HCT116 (cell line): Measurements from ENCODE around the gene DAGLB. TPM values are rescaled to one million over a fixed set of nuclear protein-coding genes. Genes with fewer than 3 reads are reported as not detected.

Experiments
- ATAC-seq: fragments of 200-7000 bp; cut with Tn5 transposase; 2 replicates; pipeline ENCODE4 v1.9.1; 2020; ENCODE audit warnings: mild to moderate bottlenecking, moderate library complexity
- BruUV-seq: library from RNA; stranded (reverse); fragments of 400-500 nt; replicated peaks from 2 replicates; lab custom pipeline; 2021; lab: Mats Ljungman, UMichigan
- CTCF ChIA-PET: fragments of 300-600 bp; sonication (Branson Sonifier 250); formaldehyde crosslinking; loops from one replicate; lab custom pipeline; 2021; ENCODE audit warnings: antibody characterized with exemption; lab: Charles Lee
- POLR2A ChIA-PET: fragments of 300-600, 350-600 bp; sonication (Branson Sonifier 250); formaldehyde crosslinking; loops from one replicate; lab custom pipeline; 2021; ENCODE audit warnings: antibody characterized with exemption; lab: Charles Lee
- RAD21 ChIA-PET, 2 experiments: fragments of 300-600 bp; sonication (Branson Sonifier 250); formaldehyde crosslinking; loops; one replicate each; lab custom pipeline; 2023; ENCODE audit warnings: low total read pairs in 2 of 2; ENCODE audit not compliant: uncharacterized antibody in 2 of 2, unreplicated experiment in 2 of 2, low non-redundant PET in 1 of 2; lab: Charles Lee
- DNase-seq: peaks from one replicate; pipeline ENCODE4 v3.0.0-alpha.2; 2010; ENCODE audit warnings: low read depth, low spot score
- H2AFZ ChIP-seq: fragments of 200-600 bp; shearing (Covaris generic), sonication (generic); 2 replicates; pipeline ENCODE4 v1.6.1; 2017; ENCODE audit warnings: low read depth, mixed run types, mixed read lengths, antibody characterized with exemption, low read length; ENCODE audit not compliant: poor library complexity, severe bottlenecking
- H3K27ac ChIP-seq: 2 replicates; pipeline ENCODE4 v1.5.1; 2012; ENCODE audit warnings: low read depth, low read length
- H3K27me3 ChIP-seq: fragments of 200-600 bp; sonication (generic); 2 replicates; pipeline ENCODE4 v1.6.1; 2016; ENCODE audit warnings: mixed run types, low read length, mixed read lengths; ENCODE audit not compliant: insufficient read depth
- H3K36me3 ChIP-seq, 2 experiments: fragments of 200-500 bp in 1 of 2; fragments of 200-600 bp in 1 of 2; sonication (Bioruptor generic) in 1 of 2; sonication (generic) in 1 of 2; 2 replicates each; pipeline versions ENCODE4 v1.5.1 to v1.6.1; 2014 to 2016; ENCODE audit warnings: low read length in 2 of 2, inconsistent platforms in 1 of 2, mixed read lengths in 1 of 2, mixed run types in 1 of 2; ENCODE audit not compliant: insufficient read depth in 2 of 2, control insufficient read depth in 1 of 2
- H3K4me1 ChIP-seq, 2 experiments: fragments of 200-600 bp in 1 of 2; sonication (generic) in 1 of 2; 2 replicates each; pipeline versions ENCODE4 v1.5.1 to v1.6.1; 2012 to 2017; ENCODE audit warnings: low read length in 2 of 2, inconsistent platforms in 1 of 2, mild to moderate bottlenecking in 1 of 2, mixed read lengths in 1 of 2, mixed run types in 1 of 2, moderate library complexity in 1 of 2; ENCODE audit not compliant: insufficient read depth in 2 of 2, control insufficient read depth in 1 of 2
- H3K4me2 ChIP-seq: fragments of 200-600 bp; sonication (generic); 2 replicates; pipeline ENCODE4 v1.6.1; 2017; ENCODE audit warnings: mixed run types, low read length, mixed read lengths
- H3K4me3 ChIP-seq, 2 experiments: fragments of 200-600 bp in 1 of 2; sonication (generic) in 1 of 2; replicated peaks in 1 of 2; 2 replicates each; pipeline ENCODE4 v1.5.1; 2011 to 2016; ENCODE audit warnings: low read length in 2 of 2, control low read depth in 1 of 2, low read depth in 1 of 2, mild to moderate bottlenecking in 1 of 2, mixed read lengths in 1 of 2, mixed run types in 1 of 2
- H3K79me2 ChIP-seq: fragments of 200-600 bp; sonication (generic); 2 replicates; pipeline ENCODE4 v1.6.1; 2017; ENCODE audit warnings: mild to moderate bottlenecking, mixed run types, low read length, moderate library complexity, mixed read lengths; ENCODE audit not compliant: insufficient read depth
- H3K9ac ChIP-seq: fragments of 200-600 bp; sonication (generic); 2 replicates; pipeline ENCODE4 v1.6.1; 2016; ENCODE audit warnings: low read length, mixed read lengths
- H3K9me2 ChIP-seq: fragments of 200-600 bp; sonication (generic), shearing (Covaris generic); 2 replicates; pipeline ENCODE4 v1.6.1; 2017; ENCODE audit warnings: mixed run types, mild to moderate bottlenecking, moderate library complexity; ENCODE audit not compliant: insufficient read depth
- H3K9me3 ChIP-seq, 2 experiments: fragments of 200-500 bp in 1 of 2; fragments of 200-600 bp in 1 of 2; sonication (Bioruptor generic) in 1 of 2; sonication (generic) in 1 of 2; 2 replicates each; pipeline ENCODE4 v1.6.1; 2014 to 2017; ENCODE audit warnings: low read length in 2 of 2, mixed read lengths in 2 of 2, inconsistent platforms in 1 of 2, low read depth in 1 of 2, mild to moderate bottlenecking in 1 of 2, mixed run types in 1 of 2, moderate library complexity in 1 of 2; ENCODE audit not compliant: control insufficient read depth in 1 of 2, insufficient read depth in 1 of 2
- H4K20me1 ChIP-seq: fragments of 200-600 bp; sonication (generic), shearing (Covaris generic); 2 replicates; pipeline ENCODE4 v1.6.1; 2017; ENCODE audit warnings: mixed run types, mild to moderate bottlenecking, moderate library complexity; ENCODE audit not compliant: insufficient read depth
- CEBPB ChIP-seq: IDR thresholded peaks from 2 replicates; pipeline ENCODE4 v1.6.1; 2012; ENCODE audit warnings: low read depth
- EZH2phosphoT487 ChIP-seq: fragments of 200-600 bp; IDR thresholded peaks from 2 replicates; pipeline ENCODE4 v1.6.1; 2018; ENCODE audit warnings: antibody characterized with exemption, borderline replicate concordance
- FOSL1 ChIP-seq: IDR thresholded peaks from 2 replicates; pipeline ENCODE4 v1.6.1; 2012; ENCODE audit warnings: low read depth
- YY1 ChIP-seq: IDR thresholded peaks from 2 replicates; pipeline ENCODE4 v1.6.1; 2011; ENCODE audit warnings: low read length, low read depth, moderate library complexity, mild to moderate bottlenecking; ENCODE audit not compliant: insufficient replicate concordance; ENCODE audit errors: extremely low read depth
- ZNF274 ChIP-seq: fragments of 200-500 bp; sonication (Bioruptor generic); IDR thresholded peaks from 2 replicates; pipeline ENCODE4 v1.6.1; 2014; ENCODE audit warnings: mild to moderate bottlenecking, low read depth, low read length, inconsistent platforms
- intact Hi-C: fragments of 100-400 bp; cut with micrococcal nuclease; formaldehyde crosslinking; loops from 2 replicates; pipeline ENCODE4 v1.10.0; 2022
- total RNA-seq: library from RNA; stranded (reverse); gene quantifications from one replicate; pipeline ENCODE4 v1.2.1, GENCODE V29; 2021; ENCODE audit not compliant: unreplicated experiment
- TF ChIP-seq, protein P1 (sequence below): IDR thresholded peaks from 2 replicates; pipeline ENCODE4 v1.6.1; 2012; ENCODE audit warnings: low read depth

DAGLB gene
- total RNA-seq, 1 experiment from 2014 or later: 30.2 TPM

DNA sequence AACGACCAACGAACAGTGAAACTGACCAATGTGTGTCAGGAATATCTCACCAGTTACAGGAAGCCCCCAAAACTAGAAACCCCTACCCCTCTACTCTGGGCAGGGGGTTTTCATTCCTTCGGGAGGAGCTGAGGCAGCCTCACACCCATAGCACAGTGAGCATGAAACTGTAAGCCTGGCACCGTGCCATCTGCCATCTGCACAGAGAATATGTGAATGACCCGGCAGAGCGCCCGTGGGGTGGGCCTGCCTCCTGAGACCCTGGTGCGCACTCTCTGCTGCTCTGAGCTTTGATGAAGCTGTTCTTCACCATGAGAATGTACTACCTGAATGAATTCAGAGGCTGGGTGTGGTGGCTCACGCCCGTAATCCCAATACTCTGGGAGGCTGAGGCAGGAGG is 27.1 kb downstream of the DAGLB start:
- Histone ChIP-seq H3K9me3 (peaks cover 7 to 22% of the 10 kb centered on the region in 2 experiments; a peak in 2 of 4 replicates), H3K9me2 (no peaks in the 10 kb centered on the region), H3K4me3 (no peak overlapping the region), H3K27ac (no peak overlapping the region), H3K27me3 (no peaks in the 10 kb centered on the region), H3K4me1 (no peaks in the 10 kb centered on the region), H4K20me1 (no peaks in the 10 kb centered on the region), H3K9ac (no peak overlapping the region), H2AFZ (no peak overlapping the region), H3K79me2 (peaks cover 14% of the 10 kb centered on the region; the same call in 1 of the 2 replicates), H3K36me3 (peaks cover 21 to 62% of the 10 kb centered on the region in 2 experiments), H3K4me2 (no peak overlapping the region)
- no peak for DNase-seq
- CTCF ChIA-PET: no interaction called here
- no peak for TF ChIP-seq YY1
- TF ChIP-seq CEBPB: no peak
- TF ChIP-seq, protein P1, sequence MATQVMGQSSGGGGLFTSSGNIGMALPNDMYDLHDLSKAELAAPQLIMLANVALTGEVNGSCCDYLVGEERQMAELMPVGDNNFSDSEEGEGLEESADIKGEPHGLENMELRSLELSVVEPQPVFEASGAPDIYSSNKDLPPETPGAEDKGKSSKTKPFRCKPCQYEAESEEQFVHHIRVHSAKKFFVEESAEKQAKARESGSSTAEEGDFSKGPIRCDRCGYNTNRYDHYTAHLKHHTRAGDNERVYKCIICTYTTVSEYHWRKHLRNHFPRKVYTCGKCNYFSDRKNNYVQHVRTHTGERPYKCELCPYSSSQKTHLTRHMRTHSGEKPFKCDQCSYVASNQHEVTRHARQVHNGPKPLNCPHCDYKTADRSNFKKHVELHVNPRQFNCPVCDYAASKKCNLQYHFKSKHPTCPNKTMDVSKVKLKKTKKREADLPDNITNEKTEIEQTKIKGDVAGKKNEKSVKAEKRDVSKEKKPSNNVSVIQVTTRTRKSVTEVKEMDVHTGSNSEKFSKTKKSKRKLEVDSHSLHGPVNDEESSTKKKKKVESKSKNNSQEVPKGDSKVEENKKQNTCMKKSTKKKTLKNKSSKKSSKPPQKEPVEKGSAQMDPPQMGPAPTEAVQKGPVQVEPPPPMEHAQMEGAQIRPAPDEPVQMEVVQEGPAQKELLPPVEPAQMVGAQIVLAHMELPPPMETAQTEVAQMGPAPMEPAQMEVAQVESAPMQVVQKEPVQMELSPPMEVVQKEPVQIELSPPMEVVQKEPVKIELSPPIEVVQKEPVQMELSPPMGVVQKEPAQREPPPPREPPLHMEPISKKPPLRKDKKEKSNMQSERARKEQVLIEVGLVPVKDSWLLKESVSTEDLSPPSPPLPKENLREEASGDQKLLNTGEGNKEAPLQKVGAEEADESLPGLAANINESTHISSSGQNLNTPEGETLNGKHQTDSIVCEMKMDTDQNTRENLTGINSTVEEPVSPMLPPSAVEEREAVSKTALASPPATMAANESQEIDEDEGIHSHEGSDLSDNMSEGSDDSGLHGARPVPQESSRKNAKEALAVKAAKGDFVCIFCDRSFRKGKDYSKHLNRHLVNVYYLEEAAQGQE: no peak
- no peak for TF ChIP-seq EZH2phosphoT487
- no peak for TF ChIP-seq ZNF274
- TF ChIP-seq FOSL1: no peak
- BruUV-seq: no TSS peak
- RAD21 ChIA-PET: no interaction called here
- POLR2A ChIA-PET: no interaction called here
- intact Hi-C loops: no loop called here
- ATAC-seq: no peak
